GM23338 (cell line): ENCODE measurements around the gene TMEM200A. TPM values are rescaled to one million over a fixed set of nuclear protein-coding genes. Genes with fewer than 3 reads are reported as not detected.

Source experiments
- ATAC-seq: fragments of 200-7000 bp; cut with Tn5 transposase; 3 replicates; pipeline ENCODE4 v1.9.1; 2020
- DNase-seq: peaks from one replicate; pipeline ENCODE4 v3.0.0-alpha.2; 2015; ENCODE audit warnings: low spot score
- H2AFZ ChIP-seq: fragments of 200-600 bp; sonication (generic); 2 replicates; pipeline ENCODE4 v1.8.0; 2016; ENCODE audit warnings: antibody characterized with exemption, mild to moderate bottlenecking, moderate library complexity
- H3F3A ChIP-seq: fragments of 200-600 bp; sonication (generic); replicated peaks from 2 replicates; pipeline ENCODE4 v1.8.0; 2017; ENCODE audit warnings: antibody characterized with exemption, mixed run types, low read depth
- H3K27ac ChIP-seq: fragments of 200-600 bp; sonication (generic); 2 replicates; pipeline ENCODE4 v1.6.1; 2016; ENCODE audit warnings: low read depth
- H3K27me3 ChIP-seq: fragments of 200-600 bp; sonication (generic); 2 replicates; pipeline ENCODE4 v1.8.0; 2016; ENCODE audit warnings: mild to moderate bottlenecking, mixed run types, moderate library complexity; ENCODE audit not compliant: insufficient read depth
- H3K36me3 ChIP-seq: fragments of 200-600 bp; sonication (generic); 2 replicates; pipeline ENCODE4 v1.8.0; 2016; ENCODE audit warnings: mild to moderate bottlenecking; ENCODE audit not compliant: insufficient read depth
- H3K4me1 ChIP-seq: fragments of 200-600 bp; sonication (generic); 2 replicates; pipeline ENCODE4 v1.8.0; 2016; ENCODE audit warnings: mild to moderate bottlenecking, moderate library complexity; ENCODE audit not compliant: insufficient read depth
- H3K4me2 ChIP-seq: fragments of 200-600 bp; sonication (generic); 2 replicates; pipeline ENCODE4 v1.7.1; 2017; ENCODE audit warnings: mixed run types
- H3K4me3 ChIP-seq: fragments of 200-600 bp; sonication (generic); 2 replicates; pipeline ENCODE4 v1.6.1; 2016; ENCODE audit warnings: mixed run types
- H3K79me2 ChIP-seq: fragments of 200-600 bp; sonication (generic); replicated peaks from 2 replicates; pipeline ENCODE4 v1.8.0; 2017; ENCODE audit warnings: mild to moderate bottlenecking; ENCODE audit not compliant: insufficient read depth
- H3K9me2 ChIP-seq: fragments of 200-600 bp; sonication (generic); 2 replicates; pipeline ENCODE4 v1.8.0; 2017; ENCODE audit not compliant: insufficient read depth
- H4K20me1 ChIP-seq: fragments of 200-600 bp; sonication (generic); replicated peaks from 2 replicates; pipeline ENCODE4 v1.8.0; 2017; ENCODE audit warnings: mild to moderate bottlenecking; ENCODE audit not compliant: insufficient read depth
- H3K27ac Mint-ChIP-seq: 2 replicates; pipeline ENCODE4 v1.8.0; 2020; ENCODE audit warnings: inconsistent platforms, mild to moderate bottlenecking, moderate library complexity, mixed read lengths
- H3K27me3 Mint-ChIP-seq: 3 replicates; pipeline ENCODE4 v1.8.0; 2022; ENCODE audit warnings: low read depth, mild to moderate bottlenecking, moderate library complexity, mixed read lengths, inconsistent platforms; ENCODE audit not compliant: insufficient read depth, poor library complexity
- H3K36me3 Mint-ChIP-seq: 3 replicates; pipeline ENCODE4 v1.8.0; 2021; ENCODE audit warnings: low read depth, mild to moderate bottlenecking, inconsistent platforms, moderate library complexity, mixed read lengths
- H3K4me1 Mint-ChIP-seq: 3 replicates; pipeline ENCODE4 v1.8.0; 2020; ENCODE audit warnings: mild to moderate bottlenecking, inconsistent platforms, mixed read lengths
- H3K4me3 Mint-ChIP-seq: 3 replicates; pipeline ENCODE4 v1.8.0; 2021; ENCODE audit warnings: moderate library complexity, mild to moderate bottlenecking, inconsistent platforms, mixed read lengths
- H3K9me3 Mint-ChIP-seq: 3 replicates; pipeline ENCODE4 v1.8.0; 2020; ENCODE audit warnings: moderate library complexity, mild to moderate bottlenecking, inconsistent platforms, mixed read lengths
- CREB1 ChIP-seq: fragments of 250-450 bp; sonication (Bioruptor Pico); IDR thresholded peaks from 2 replicates; pipeline ENCODE4 v1.5.0; 2020; ENCODE audit warnings: low read depth, mild to moderate bottlenecking, moderate library complexity
- EZH2 ChIP-seq: fragments of 200-600 bp; sonication (generic); IDR thresholded peaks from one replicate; pipeline ENCODE4 v1.8.0; 2017; ENCODE audit warnings: antibody characterized with exemption, mild to moderate bottlenecking, low read depth; ENCODE audit not compliant: unreplicated experiment
- EZH2phosphoT487 ChIP-seq: fragments of 200-600 bp; sonication (generic); IDR thresholded peaks from one replicate; pipeline ENCODE4 v1.8.1; 2018; ENCODE audit warnings: antibody characterized with exemption; ENCODE audit not compliant: unreplicated experiment
- JUNB ChIP-seq: IDR thresholded peaks from one replicate; pipeline ENCODE4 v1.6.1; 2016; ENCODE audit warnings: antibody characterized with exemption; ENCODE audit not compliant: unreplicated experiment
- NANOG ChIP-seq: IDR thresholded peaks from 2 replicates; pipeline ENCODE4 v1.6.1; 2016; ENCODE audit warnings: antibody characterized with exemption, borderline replicate concordance
- POLR2AphosphoS5 ChIP-seq: IDR thresholded peaks from 2 replicates; pipeline ENCODE4 v1.6.1; 2016; ENCODE audit warnings: antibody characterized with exemption, low read depth
- STAT1 ChIP-seq: IDR thresholded peaks from one replicate; pipeline ENCODE4 v1.6.1; 2016; ENCODE audit warnings: antibody characterized with exemption; ENCODE audit not compliant: unreplicated experiment
- ZNF114 ChIP-seq: fragments of 250-450 bp; sonication (Bioruptor Pico); IDR thresholded peaks from 2 replicates; pipeline ENCODE4 v1.5.0; 2020; ENCODE audit warnings: mild to moderate bottlenecking, moderate library complexity
- ZNF331 ChIP-seq: fragments of 250-450 bp; sonication (Bioruptor Pico); IDR thresholded peaks from 2 replicates; pipeline ENCODE4 v1.5.0; 2020; ENCODE audit warnings: low read depth, mild to moderate bottlenecking, moderate library complexity
- polyA plus RNA-seq: library from polyadenylated mRNA; unstranded; fragments of >200 nt; fragmentation: Nextera tagmentation; extraction: Ambion mirVana; gene quantifications from 2 replicates; pipeline ENCODE4 v1.2.1, GENCODE V29; 2016
- total RNA-seq: library from RNA; depleted of rRNA; stranded (reverse); fragments of >200 nt; shearing (Covaris generic); gene quantifications from 2 replicates; pipeline ENCODE4 v1.2.3, GENCODE V29; 2014
- TF ChIP-seq, protein P1 (sequence below), 2 experiments: fragments of 200-600 bp in 1 of 2; sonication (generic) in 1 of 2; conservative IDR thresholded peaks; 2 replicates each; pipeline versions ENCODE4 v1.5.1 to v1.6.1; 2016 to 2017; ENCODE audit warnings: antibody characterized with exemption in 2 of 2, low read depth in 2 of 2, mild to moderate bottlenecking in 2 of 2, moderate library complexity in 1 of 2
- TF ChIP-seq, protein P2 (sequence below): IDR thresholded peaks from one replicate; pipeline ENCODE4 v1.6.1; 2018; ENCODE audit warnings: antibody characterized with exemption; ENCODE audit not compliant: unreplicated experiment
- TF ChIP-seq, protein P3 (sequence below): fragments of 250-450 bp; sonication (Bioruptor Pico); IDR thresholded peaks from 2 replicates; pipeline ENCODE4 v1.5.0; 2020; ENCODE audit warnings: mild to moderate bottlenecking, moderate library complexity
- TF ChIP-seq, protein P4 (sequence below): IDR thresholded peaks from 2 replicates; pipeline ENCODE4 v1.6.1; 2016; ENCODE audit warnings: antibody characterized with exemption

Gene TMEM200A
- total and polyA plus RNA-seq, 2 experiments from 2014 or later: 7.1 to 22.7 TPM

DNA sequence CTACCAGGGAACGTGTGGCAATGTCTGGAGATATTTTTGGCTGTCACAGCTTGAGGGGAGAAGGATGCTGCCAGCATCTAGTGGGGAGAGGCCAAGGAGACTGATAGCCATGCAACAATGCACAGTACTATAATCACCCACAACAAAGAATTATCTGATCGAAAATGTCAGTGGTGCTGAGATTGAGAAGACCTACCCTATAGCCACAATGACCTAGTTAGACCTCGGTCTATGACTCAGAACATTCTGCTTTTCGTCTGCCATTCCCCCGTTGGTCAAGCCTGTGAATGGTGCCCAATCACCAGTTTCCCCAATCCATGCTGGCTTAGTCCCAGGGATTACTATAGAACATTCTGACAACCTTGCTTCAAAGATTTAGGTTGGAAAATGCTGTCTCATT lies 93.5 kb downstream of the TMEM200A start:
- no peak overlapping the region for H3K4me3 Mint-ChIP-seq
- H3K4me2 ChIP-seq: no peak overlapping the region
- no peak overlapping the region for H3K27ac Mint-ChIP-seq
- H3K4me3 ChIP-seq: no peak overlapping the region
- H3K4me1 ChIP-seq: no peaks in the 10 kb centered on the region
- ATAC-seq: no peak
- H3K4me1 Mint-ChIP-seq: peaks cover 5% of the 10 kb centered on the region; the same call in 1 of the 3 replicates
- H3K36me3 Mint-ChIP-seq: no peaks in the 10 kb centered on the region
- no peaks in the 10 kb centered on the region for H3K36me3 ChIP-seq
- no peak for DNase-seq
- H2AFZ ChIP-seq: no peak overlapping the region
- no peaks in the 10 kb centered on the region for H3K27me3 ChIP-seq
- H3K9me2 ChIP-seq: peaks cover 10% of the 10 kb centered on the region
- TF ChIP-seq, protein P1, sequence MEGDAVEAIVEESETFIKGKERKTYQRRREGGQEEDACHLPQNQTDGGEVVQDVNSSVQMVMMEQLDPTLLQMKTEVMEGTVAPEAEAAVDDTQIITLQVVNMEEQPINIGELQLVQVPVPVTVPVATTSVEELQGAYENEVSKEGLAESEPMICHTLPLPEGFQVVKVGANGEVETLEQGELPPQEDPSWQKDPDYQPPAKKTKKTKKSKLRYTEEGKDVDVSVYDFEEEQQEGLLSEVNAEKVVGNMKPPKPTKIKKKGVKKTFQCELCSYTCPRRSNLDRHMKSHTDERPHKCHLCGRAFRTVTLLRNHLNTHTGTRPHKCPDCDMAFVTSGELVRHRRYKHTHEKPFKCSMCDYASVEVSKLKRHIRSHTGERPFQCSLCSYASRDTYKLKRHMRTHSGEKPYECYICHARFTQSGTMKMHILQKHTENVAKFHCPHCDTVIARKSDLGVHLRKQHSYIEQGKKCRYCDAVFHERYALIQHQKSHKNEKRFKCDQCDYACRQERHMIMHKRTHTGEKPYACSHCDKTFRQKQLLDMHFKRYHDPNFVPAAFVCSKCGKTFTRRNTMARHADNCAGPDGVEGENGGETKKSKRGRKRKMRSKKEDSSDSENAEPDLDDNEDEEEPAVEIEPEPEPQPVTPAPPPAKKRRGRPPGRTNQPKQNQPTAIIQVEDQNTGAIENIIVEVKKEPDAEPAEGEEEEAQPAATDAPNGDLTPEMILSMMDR (conservative IDR thresholded peaks at IDR 0.05; ENCODE audit: low read depth in 2 of 2): no peak
- TF ChIP-seq EZH2phosphoT487: no peak
- TF ChIP-seq, protein P2, sequence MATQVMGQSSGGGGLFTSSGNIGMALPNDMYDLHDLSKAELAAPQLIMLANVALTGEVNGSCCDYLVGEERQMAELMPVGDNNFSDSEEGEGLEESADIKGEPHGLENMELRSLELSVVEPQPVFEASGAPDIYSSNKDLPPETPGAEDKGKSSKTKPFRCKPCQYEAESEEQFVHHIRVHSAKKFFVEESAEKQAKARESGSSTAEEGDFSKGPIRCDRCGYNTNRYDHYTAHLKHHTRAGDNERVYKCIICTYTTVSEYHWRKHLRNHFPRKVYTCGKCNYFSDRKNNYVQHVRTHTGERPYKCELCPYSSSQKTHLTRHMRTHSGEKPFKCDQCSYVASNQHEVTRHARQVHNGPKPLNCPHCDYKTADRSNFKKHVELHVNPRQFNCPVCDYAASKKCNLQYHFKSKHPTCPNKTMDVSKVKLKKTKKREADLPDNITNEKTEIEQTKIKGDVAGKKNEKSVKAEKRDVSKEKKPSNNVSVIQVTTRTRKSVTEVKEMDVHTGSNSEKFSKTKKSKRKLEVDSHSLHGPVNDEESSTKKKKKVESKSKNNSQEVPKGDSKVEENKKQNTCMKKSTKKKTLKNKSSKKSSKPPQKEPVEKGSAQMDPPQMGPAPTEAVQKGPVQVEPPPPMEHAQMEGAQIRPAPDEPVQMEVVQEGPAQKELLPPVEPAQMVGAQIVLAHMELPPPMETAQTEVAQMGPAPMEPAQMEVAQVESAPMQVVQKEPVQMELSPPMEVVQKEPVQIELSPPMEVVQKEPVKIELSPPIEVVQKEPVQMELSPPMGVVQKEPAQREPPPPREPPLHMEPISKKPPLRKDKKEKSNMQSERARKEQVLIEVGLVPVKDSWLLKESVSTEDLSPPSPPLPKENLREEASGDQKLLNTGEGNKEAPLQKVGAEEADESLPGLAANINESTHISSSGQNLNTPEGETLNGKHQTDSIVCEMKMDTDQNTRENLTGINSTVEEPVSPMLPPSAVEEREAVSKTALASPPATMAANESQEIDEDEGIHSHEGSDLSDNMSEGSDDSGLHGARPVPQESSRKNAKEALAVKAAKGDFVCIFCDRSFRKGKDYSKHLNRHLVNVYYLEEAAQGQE: no peak
- no peak for TF ChIP-seq CREB1 (CRISPR knock-in tag)
- TF ChIP-seq EZH2: no peak
- TF ChIP-seq, protein P3, sequence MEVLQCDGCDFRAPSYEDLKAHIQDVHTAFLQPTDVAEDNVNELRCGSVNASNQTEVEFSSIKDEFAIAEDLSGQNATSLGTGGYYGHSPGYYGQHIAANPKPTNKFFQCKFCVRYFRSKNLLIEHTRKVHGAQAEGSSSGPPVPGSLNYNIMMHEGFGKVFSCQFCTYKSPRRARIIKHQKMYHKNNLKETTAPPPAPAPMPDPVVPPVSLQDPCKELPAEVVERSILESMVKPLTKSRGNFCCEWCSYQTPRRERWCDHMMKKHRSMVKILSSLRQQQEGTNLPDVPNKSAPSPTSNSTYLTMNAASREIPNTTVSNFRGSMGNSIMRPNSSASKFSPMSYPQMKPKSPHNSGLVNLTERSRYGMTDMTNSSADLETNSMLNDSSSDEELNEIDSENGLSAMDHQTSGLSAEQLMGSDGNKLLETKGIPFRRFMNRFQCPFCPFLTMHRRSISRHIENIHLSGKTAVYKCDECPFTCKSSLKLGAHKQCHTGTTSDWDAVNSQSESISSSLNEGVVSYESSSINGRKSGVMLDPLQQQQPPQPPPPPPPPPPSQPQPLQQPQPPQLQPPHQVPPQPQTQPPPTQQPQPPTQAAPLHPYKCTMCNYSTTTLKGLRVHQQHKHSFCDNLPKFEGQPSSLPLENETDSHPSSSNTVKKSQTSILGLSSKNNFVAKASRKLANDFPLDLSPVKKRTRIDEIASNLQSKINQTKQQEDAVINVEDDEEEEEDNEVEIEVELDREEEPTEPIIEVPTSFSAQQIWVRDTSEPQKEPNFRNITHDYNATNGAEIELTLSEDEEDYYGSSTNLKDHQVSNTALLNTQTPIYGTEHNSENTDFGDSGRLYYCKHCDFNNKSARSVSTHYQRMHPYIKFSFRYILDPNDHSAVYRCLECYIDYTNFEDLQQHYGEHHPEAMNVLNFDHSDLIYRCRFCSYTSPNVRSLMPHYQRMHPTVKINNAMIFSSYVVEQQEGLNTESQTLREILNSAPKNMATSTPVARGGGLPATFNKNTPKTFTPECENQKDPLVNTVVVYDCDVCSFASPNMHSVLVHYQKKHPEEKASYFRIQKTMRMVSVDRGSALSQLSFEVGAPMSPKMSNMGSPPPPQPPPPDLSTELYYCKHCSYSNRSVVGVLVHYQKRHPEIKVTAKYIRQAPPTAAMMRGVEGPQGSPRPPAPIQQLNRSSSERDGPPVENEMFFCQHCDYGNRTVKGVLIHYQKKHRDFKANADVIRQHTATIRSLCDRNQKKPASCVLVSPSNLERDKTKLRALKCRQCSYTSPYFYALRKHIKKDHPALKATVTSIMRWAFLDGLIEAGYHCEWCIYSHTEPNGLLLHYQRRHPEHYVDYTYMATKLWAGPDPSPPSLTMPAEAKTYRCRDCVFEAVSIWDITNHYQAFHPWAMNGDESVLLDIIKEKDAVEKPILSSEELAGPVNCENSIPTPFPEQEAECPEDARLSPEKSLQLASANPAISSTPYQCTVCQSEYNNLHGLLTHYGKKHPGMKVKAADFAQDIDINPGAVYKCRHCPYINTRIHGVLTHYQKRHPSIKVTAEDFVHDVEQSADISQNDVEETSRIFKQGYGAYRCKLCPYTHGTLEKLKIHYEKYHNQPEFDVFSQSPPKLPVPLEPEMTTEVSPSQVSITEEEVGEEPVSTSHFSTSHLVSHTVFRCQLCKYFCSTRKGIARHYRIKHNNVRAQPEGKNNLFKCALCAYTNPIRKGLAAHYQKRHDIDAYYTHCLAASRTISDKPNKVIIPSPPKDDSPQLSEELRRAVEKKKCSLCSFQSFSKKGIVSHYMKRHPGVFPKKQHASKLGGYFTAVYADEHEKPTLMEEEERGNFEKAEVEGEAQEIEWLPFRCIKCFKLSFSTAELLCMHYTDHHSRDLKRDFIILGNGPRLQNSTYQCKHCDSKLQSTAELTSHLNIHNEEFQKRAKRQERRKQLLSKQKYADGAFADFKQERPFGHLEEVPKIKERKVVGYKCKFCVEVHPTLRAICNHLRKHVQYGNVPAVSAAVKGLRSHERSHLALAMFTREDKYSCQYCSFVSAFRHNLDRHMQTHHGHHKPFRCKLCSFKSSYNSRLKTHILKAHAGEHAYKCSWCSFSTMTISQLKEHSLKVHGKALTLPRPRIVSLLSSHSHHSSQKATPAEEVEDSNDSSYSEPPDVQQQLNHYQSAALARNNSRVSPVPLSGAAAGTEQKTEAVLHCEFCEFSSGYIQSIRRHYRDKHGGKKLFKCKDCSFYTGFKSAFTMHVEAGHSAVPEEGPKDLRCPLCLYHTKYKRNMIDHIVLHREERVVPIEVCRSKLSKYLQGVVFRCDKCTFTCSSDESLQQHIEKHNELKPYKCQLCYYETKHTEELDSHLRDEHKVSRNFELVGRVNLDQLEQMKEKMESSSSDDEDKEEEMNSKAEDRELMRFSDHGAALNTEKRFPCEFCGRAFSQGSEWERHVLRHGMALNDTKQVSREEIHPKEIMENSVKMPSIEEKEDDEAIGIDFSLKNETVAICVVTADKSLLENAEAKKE (CRISPR knock-in tag): no peak
- no peak for TF ChIP-seq JUNB
- TF ChIP-seq, protein P4, sequence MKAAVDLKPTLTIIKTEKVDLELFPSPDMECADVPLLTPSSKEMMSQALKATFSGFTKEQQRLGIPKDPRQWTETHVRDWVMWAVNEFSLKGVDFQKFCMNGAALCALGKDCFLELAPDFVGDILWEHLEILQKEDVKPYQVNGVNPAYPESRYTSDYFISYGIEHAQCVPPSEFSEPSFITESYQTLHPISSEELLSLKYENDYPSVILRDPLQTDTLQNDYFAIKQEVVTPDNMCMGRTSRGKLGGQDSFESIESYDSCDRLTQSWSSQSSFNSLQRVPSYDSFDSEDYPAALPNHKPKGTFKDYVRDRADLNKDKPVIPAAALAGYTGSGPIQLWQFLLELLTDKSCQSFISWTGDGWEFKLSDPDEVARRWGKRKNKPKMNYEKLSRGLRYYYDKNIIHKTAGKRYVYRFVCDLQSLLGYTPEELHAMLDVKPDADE: no peak
- TF ChIP-seq STAT1: no peak
- TF ChIP-seq POLR2AphosphoS5: no peak
- no peak for TF ChIP-seq NANOG
- no peak for TF ChIP-seq ZNF114
- no peak for TF ChIP-seq ZNF331 (CRISPR knock-in tag)
- no peaks in the 10 kb centered on the region for H3K79me2 ChIP-seq
- H4K20me1 ChIP-seq: no peaks in the 10 kb centered on the region
- H3F3A ChIP-seq: no peaks in the 10 kb centered on the region
- peaks cover 2% of the 10 kb centered on the region for H3K27me3 Mint-ChIP-seq
- H3K9me3 Mint-ChIP-seq: no peaks in the 10 kb centered on the region
- H3K27ac ChIP-seq: no peak overlapping the region
